DMS53 (cell line): ENCODE data around the gene TTN.

ENCODE experiments used
- DNase-seq: peaks from one replicate; lab custom pipeline; 2025; lab: John Stamatoyannopoulos, UW

Gene TTN

DNA sequence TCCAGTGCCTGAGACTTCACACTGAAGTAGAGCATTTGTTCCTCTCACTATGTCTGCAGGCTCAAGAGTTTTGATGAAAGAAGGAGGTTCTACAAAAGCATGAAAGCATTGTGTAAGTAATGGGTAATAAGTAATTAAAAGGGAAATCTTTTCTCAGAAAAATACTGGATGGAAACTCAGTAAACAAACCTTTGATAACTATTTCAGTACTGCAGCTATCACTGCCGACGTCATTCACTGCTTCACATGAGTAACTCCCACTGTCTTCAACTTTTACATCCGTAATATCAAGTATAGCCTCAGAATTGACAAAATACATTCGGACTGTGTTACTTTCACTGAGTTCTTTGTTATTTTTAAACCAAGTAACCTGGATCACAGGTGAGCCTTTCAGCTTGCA is 72.7 kb downstream of the TTN start:
- DNase-seq: no peak

DNA sequence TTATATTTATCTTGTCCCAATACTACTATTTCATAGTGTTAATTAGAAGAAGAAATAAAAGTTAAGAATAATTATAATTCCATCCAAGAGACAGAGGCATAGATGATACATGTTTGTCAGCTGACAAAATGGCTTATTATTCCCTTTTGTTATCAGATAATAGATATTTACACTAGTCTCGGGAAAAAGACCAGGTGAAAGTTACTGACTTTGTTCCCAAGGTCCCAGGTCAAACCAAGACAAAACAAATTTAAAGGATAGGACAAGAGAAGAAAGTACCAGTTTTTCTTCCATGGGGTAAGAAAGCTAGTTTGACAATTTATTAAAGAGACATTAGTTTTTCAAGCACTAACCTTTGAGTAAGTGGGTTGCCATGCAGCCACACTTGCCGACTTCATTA is 73.2 kb downstream of the TTN start:
- no peak for DNase-seq

GRCh38 chr2:178732913-178733312 is 74.3 kb downstream of the TTN start:
- DNase-seq: no peak

GRCh38 chr2:178731300-178731699 is 75.9 kb downstream of the TTN start:
- DNase-seq: no peak

DNA sequence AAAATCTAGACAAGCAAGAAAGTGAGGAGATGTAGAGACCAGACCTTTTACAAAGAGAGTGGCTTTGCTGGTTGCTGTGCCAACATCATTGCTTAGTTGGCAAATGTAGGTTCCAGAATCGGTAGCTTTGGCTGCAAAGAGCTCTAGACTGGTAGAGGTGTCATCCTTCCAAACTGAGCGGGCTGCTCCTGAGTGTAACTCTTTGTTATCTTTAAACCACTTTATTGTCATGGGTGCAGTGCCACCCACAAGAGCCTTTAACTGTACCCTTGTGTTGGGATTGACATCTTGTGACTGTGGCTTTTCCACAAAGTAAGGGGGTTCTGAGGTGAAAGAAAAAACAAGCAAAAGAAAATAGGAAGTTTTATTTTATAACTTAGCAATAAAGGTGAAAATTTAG is 77.2 kb downstream of the TTN start:
- DNase-seq: no peak

DNA sequence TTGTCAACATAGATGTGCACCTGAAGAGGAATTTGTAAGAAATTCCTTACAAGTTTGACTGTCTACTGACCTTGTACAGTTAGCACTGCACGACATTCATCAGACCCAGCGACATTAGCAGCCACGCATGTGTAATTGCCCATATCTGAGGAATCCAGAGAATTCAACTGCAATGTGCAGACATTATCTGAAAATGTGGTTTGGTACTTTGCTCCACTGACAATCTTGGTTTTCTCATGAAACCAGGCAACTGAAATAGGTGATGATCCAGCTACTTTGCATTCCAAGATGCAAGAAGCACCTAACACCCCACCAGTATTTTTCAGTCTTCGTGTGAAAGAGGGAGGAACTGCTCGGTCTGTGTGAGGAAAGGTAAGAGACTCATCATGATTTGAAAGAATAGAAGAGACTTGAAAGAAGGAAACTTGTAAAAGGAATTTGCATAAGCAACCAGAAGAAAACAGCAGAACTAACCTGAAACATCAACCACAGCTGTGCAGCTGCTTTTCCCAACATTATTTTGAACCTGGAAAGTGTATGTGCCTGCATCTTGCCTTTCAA is 83.4 kb downstream of the TTN start:
- DNase-seq: no peak

- DNase-seq: no peak
Observed at GRCh38 chr2:178722296-178722695, 84.9 kb downstream of the TTN start.

GRCh38 chr2:178718988-178719387 is 88.2 kb downstream of the TTN start:
- no peak for DNase-seq

- DNase-seq: no peak
Observed at GRCh38 chr2:178718283-178718682, 88.9 kb downstream of the TTN start.

GRCh38 chr2:178716394-178716793 is 90.8 kb downstream of the TTN start:
- no peak for DNase-seq

DNA sequence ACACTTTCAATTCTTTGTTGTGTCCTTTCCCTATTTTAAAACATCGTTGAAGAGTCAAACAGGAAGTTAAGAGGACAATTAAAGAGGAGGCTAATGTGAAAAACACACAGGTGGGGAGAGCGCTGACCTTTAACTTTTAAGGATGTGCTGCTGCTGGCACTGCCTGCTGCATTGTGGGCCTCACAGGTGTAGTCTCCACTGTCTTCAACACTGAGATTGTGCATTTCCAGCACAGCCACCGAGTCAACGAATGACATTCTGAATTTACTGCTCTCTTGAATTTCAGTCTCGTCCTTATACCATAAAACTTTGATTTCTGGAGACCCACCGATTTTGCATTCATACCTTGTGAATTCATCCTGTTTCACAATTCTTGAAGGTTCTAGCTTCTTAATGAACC is 91.9 kb downstream of the TTN start:
- DNase-seq: no peak

GRCh38 chr2:178707476-178707875 is 99.7 kb downstream of the TTN start:
- DNase-seq: no peak

- no peak for DNase-seq
Observed at GRCh38 chr2:178704876-178705275, 102.3 kb downstream of the TTN start.

DNA sequence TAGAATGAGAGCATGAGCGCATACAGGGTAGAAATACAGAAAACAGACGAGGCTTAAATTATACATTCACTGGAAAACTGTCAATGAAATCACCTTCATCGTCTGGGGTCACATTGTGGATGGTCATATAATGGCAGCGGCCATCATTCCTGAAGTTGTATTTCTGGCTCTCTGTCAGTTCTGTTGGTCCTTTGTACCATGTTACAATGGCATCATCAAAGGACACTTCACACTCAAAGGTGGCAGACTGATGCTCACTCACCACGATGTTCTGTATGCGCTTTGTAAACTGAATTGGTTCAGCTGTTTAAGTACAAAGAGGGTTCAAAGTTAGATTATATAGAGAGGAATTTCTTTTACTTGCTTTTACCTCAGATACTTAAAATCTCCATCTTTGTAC is 104.9 kb downstream of the TTN start:
- no peak for DNase-seq

- peak; percentile 74 for DNase-seq
Observed at GRCh38 chr2:178700922-178701342, 106.3 kb downstream of the TTN start.

GRCh38 chr2:178700136-178700535 is 107.1 kb downstream of the TTN start:
- no peak for DNase-seq

- no peak for DNase-seq
Observed at GRCh38 chr2:178692845-178693244, 114.4 kb downstream of the TTN start.

GRCh38 chr2:178689808-178690207 is 117.4 kb downstream of the TTN start:
- no peak for DNase-seq

GRCh38 chr2:178683877-178684276 is 123.3 kb downstream of the TTN start:
- DNase-seq: no peak

DNA sequence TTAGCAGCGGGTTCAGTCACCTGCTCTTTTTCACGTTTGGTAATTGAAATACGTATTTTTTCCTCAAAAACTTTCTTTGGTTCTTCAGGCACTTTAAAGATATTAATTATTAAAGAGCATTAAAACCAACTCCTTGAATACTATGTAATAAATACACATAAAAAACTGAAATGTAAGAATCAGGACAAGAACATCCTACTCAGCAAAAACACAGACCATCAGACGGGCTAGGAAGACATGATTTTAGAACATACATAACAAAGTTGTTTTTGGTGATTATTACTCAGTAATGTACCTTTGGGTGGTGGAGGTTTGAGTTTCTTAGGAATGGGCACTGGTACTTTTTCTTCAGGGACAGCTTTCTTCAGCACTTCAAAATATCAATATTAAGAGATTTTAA is 126.1 kb downstream of the TTN start:
- DNase-seq: no peak

GRCh38 chr2:178679891-178680290 is 127.3 kb downstream of the TTN start:
- peak; percentile 25 for DNase-seq

- DNase-seq: no peak
Observed at GRCh38 chr2:178677599-178677998, 129.6 kb downstream of the TTN start.

DNA sequence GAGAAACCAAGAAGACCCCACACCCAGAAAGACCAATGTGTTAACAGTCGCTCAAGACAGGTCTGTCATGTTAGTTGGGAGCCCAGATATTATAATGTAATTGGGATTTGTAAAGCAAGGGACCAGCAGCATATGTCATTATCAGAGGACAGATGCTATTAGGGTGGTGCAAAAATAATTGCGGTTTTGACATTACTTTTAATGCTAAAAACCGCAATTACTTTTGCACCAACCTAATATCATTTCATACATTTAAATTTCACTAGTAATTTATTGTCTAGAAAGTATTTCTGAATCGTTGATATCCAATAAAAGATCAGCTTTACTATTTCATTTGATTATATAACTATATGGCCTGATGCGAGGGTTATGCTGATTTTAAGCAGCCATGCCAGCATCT is 131.2 kb downstream of the TTN start:
- DNase-seq: no peak

DNA sequence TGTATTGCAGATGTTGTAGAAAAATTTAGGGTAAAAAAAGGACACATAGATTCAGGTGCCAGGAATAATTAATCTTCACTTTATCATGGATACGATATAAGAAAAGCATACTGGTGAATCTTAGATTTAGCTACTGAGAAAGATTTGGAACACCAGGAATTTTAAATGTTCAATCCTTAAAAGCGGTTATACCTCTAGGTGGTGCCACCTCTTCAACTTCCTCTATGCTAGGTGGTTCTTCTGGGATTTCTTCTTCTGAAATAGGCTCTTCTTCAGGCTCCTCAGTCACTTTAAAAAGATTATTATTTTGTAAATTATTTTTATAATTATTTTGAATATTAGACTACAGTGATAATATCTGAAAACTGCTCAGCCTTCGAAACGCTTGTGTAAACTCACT is 133.1 kb downstream of the TTN start:
- peak; percentile 17 for DNase-seq

DNA sequence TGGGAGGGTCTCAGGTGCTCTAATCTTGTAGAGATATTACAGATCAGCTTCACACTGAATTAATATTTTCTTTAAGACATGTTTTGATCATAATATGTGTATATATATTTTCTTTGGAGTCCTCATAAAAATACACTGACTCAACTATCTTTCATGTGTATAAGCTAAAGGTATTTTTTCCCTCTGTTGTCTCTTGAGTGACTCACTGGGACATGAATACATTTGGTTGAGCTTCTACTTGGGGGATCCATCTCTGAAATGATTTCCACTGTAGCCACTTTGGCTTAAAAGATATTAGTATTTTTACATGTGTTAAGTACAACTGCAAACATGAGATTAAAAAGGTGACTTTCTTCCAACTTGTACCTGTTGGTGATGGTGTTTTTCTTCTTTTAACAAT is 140.8 kb downstream of the TTN start:
- DNase-seq: no peak
